Prostate gland (tissue), 2 donors: Measurements from ENCODE around the gene DLG2.

ENCODE experiments used
- POLR2A ChIP-seq: fragments of 450-650 bp; IDR thresholded peaks from one replicate; pipeline ENCODE4 v1.6.1; 2016; ENCODE audit warnings: antibody characterized with exemption, mild to moderate bottlenecking
- POLR2AphosphoS5 ChIP-seq: sonication (generic); formaldehyde crosslinking; IDR thresholded peaks from one replicate; pipeline ENCODE4 v1.6.1; 2017; ENCODE audit warnings: antibody characterized with exemption
- TF ChIP-seq, protein P1 (sequence below), 4 experiments: fragments of 200-600 bp in 2 of 4; fragments of 450-650 bp in 2 of 4; sonication (generic) in 2 of 4; IDR thresholded peaks; 1 replicate in 3 of 4; 2 replicates in 1 of 4; pipeline ENCODE4 v1.5.1; 2016 to 2019; ENCODE audit warnings: antibody characterized with exemption in 4 of 4, mild to moderate bottlenecking in 2 of 4, moderate library complexity in 2 of 4

DNA sequence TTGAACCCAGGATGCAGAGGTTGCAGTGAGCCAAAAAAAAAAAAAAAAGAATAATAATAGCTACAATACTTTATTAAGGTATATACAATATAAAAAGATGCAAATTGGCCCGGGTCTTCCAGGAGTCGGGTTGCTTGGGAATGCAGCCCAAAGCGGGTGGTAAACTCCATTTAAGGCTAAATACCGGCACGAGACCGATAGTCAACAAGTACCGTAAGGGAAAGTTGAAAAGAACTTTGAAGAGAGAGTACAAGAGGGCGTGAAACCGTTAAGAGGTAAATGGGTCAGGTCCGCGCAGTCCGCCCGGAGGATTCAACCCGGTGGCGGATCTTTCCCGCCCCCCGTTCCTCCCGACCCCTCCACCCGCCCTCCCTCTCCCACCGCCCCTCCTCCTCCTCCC is 143.3 kb downstream of the DLG2 start:
- TF ChIP-seq, protein P1, sequence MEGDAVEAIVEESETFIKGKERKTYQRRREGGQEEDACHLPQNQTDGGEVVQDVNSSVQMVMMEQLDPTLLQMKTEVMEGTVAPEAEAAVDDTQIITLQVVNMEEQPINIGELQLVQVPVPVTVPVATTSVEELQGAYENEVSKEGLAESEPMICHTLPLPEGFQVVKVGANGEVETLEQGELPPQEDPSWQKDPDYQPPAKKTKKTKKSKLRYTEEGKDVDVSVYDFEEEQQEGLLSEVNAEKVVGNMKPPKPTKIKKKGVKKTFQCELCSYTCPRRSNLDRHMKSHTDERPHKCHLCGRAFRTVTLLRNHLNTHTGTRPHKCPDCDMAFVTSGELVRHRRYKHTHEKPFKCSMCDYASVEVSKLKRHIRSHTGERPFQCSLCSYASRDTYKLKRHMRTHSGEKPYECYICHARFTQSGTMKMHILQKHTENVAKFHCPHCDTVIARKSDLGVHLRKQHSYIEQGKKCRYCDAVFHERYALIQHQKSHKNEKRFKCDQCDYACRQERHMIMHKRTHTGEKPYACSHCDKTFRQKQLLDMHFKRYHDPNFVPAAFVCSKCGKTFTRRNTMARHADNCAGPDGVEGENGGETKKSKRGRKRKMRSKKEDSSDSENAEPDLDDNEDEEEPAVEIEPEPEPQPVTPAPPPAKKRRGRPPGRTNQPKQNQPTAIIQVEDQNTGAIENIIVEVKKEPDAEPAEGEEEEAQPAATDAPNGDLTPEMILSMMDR (IDR thresholded peaks at IDR 0.05) = no peak
- TF ChIP-seq POLR2A = no peak
- no peak for TF ChIP-seq POLR2AphosphoS5
